Cerebellar nuclear complex (tissue), 1 donor: ENCODE results near the gene RNF103.

ENCODE experiments used
- DNase-seq, 2 experiments: peaks; one replicate each; lab custom pipeline; 2025; lab: John Stamatoyannopoulos, UW

RNF103 gene

GRCh38 chr2:86566821-86567190, 56.9 kb downstream of the RNF103 start:
- peak; percentile 71 to 91 for DNase-seq

DNA sequence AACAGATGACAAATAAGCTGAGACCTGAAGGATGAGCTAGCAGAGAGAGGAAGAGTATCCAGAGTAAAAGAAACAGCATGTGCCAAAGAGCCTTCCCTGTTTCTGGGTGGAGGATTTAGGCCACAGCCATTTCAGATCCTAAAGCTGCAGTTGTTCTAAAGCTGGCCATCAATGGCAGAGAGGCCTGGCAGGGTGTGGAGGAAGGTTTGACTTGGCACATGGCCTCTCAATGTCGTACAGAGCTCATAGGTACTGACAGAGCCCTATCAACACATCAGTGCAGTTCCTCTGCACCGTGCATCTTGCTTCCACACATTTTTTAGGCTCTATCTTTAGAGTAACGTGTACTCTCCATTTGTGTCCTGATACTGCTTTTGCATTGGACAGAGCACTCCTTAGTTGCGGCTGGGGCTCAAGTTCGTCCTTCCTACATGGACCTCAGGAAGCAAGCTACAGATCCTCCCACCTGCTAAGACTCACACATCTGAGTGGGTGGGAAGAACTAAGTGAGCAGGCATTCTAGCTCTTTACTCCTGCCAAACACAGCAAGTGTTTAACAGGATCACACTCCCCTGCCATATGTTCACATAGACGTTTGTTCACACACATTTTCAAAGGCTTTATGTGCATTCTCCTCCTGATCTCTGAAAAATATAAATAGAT, 57.4 kb downstream of the RNF103 start:
- peak; percentile 61 to 91 for DNase-seq

DNA sequence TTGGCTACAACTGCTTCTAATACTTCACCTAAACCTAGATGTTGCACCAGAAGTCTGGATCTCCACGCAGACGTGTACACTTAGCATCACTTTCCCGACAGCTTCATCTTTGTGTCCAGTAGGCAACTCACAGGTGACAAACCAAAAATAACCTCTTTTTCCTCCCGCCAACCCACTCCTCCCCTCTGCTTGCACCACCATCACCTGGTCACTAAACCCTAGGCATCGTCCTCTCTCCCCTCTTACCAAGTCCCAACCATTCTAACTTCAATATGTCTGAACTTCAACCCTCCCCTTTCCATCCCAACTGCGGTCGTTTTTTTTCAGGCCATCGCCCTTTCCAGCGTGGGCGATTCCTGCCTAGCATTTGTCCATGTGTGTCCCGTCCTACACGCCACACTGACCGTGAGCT, 60.0 kb downstream of the RNF103 start:
- DNase-seq, result no peak

GRCh38 chr2:86562922-86563649, 60.6 kb downstream of the RNF103 start, which contains the start of gene CHMP3:
Gene CHMP3 (minus strand): TSS chr2:86563443. CDS start chr2:86563348, 95 bp downstream.
- peak; percentile 34 to 79 for DNase-seq

GRCh38 chr2:86562485-86562921, 61.2 kb downstream of the RNF103 start:
- no peak for DNase-seq

GRCh38 chr2:86557836-86558235, 65.8 kb downstream of the RNF103 start:
- no peak for DNase-seq

- no peak for DNase-seq
These were observed 67.2 kb downstream of the RNF103 start for GRCh38 chr2:86556508-86556907.
